ENCODE data around the gene CD86.

GRCh38 chr3:122080207-122080587, 25.0 kb downstream of the CD86 start:
- TF ChIP-seq CTCF (IDR thresholded peaks at IDR 0.05; ENCODE audit: insufficient read depth, low read depth, low read length) (no peak), EZH2 (IDR thresholded peaks at IDR 0.05; ENCODE audit: insufficient read depth, low read length) (no peak)
